AG20443 (cell line): ENCODE measurements around the gene DPM2.

ENCODE experiments used
- DNase-seq: peaks from one replicate; pipeline ENCODE4 v3.0.0; 2012; ENCODE audit warnings: low spot score, mixed read lengths

Gene DPM2

DNA sequence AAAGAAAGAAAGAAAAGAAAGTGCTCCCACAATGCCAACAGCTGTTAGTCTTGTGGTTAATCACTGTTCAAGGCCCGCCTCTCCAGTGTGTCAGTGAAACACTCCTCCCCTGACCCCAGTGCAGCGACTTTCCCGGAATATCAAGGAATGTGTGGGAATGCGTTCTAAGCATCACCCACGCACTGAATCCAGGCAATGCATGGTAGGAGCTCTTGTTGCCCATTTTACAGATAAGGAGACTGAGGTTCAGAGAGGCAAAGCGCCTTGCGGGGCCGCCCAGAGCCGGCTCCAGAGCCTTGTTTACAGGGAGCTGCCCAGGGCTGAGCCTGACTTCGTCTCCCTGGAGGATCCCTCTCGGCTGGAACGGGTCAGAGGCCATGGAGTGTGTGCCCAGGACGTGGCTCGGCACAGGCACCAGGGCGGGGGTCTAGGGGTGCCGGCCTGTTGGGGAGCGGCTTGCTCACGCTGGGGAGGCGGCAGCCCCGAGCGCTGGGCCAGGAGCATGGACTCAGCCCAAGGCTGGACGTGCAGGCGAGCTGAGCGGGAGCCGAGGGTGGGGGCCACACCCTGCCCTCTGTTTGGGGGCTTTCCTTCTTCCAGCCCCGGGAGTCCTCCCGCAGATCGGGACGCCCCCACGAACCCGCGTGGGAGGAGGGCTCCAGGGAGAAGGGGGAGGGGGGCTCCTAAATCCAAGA, 39.1 kb downstream of the DPM2 start:
- peak; percentile 82 for DNase-seq

DNA sequence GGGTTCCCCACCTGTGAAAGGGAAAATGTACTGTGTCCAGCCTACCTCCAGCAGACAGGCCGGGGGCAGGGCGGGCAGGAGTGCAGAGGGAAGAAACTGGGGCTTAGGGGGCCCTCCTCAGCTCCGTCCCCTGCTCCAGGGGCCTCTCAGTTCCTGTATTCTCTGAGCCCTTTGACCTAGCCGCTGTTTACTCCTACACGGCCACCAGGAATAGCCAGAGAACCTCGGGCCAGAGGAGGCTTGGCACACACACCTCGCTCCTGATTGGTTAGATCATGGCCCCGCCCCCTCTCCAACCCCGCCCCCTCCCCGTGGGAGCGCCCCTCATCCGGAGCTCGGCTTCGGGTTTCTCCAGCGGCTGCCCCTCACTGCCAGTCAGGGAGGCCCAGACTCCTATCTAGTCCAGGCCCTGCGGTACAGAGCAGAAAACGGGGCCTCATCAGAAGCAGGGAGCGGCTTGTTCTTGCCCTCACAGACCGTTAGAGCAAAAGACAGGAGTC, 40.4 kb downstream of the DPM2 start:
- peak; percentile 91 for DNase-seq

DNA sequence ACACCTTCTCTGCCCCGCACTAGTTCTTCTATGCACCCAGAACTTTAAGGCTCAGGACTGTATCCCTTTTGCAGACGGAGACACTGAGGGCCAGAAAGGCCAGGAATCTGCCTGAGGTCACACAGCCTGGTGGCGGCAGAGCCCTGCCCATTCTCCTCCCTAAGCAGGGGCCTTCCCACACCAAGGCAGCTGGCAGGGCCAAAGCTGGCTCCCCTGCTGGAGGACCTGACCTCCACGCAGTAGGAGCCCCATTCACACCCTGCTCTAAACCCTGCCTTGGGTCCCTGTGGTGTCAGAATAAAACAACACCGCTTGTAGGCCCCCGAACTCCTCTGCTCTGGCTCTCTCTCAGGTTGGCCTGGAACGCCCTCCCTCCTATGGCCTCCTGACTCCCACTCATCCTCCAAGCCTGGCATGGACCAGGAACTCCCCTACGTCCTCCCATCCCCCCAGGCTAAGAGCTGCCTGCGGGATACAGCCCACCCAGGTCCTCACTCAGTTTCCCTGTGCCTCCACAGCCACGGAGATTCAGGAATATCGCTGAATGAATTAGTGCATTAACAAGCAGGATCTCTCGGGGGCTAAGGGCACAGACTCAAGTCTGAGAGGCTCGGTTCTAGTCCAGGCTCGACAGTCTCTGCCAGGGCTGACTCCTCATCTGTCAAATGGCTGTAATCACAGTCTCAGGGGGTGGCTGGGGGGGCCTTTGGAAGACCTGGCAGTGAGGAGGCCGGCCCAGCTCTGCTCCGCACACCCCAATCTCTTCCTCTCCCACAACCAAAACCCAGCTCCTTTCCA, 41.1 kb downstream of the DPM2 start:
- no peak for DNase-seq

DNA sequence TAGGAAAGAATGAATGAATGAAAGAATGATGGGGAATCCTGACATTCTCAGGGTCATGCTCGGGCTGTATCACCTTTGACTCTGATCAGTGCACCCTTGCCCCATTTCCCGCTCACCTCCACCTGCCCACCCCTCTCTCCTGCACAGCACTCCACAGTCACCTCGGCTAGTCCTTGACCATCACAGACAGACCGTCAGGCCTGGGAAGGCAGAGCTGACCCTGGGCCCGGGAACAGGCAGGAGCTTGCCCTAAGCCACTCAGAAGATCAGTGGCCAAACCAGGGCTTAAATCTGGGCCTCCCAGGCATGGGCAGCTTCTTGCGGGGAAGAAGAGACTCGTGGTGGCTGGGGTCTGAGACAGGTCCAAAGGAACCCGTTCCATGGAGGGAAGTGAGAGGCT, 41.8 kb downstream of the DPM2 start:
- no peak for DNase-seq

DNA sequence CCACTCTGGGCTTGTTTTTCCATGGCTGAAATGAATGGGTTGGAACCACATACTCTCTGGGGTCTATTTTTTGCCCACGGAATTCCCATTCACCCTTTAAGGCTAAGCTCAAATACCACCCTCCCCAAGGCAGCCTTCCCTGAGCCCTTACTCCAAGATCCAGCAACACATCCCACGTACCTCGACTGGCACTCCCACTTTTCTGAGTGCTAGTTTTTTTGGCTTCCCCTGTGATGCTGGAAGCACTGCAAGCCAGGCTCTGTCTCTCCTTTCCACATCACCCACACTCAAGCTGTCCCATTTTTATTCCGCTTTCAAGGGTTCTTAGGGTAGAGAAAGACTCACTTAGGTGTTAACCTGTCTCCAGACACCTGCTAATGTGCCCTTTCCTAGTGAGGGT, 44.3 kb downstream of the DPM2 start:
- DNase-seq: no peak

DNA sequence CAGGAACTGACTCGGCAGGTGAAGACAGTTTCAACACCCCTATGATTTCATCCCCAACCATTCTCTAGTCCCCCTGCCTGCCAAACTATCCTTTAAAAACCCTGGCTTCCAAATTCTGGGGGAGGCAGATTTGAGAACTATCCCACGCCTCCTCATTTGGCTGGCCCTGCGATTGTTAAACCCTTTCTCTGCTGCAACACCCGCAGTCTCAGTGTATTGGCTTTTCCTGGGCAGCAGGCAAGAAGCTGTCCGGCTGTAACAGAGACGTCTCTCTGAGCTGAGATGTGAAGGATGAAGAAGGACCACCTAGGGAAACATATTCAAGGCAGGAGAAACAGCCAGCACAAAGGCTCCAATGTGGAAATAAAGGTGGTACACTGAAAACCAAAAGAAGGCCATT, 44.8 kb downstream of the DPM2 start:
- no peak for DNase-seq

DNA sequence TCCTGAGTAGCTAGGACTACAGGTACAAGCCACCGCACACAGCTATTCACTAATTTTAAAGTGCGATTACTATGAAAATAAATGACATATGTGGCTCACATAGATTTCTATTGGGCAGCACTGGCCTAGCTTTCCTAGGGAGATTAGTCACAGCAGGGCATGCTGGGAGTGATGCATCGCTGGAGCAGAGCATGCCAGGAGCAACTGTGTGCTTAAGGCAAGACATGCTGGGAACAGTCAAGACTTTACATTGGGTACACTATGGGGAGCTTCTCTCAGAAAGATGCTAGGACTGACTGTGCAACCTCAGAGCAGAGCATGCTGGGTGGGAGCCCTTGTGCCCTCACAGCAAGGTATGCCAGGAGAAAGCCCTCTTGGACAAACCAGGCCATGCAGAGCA, 47.6 kb downstream of the DPM2 start:
- DNase-seq: no peak

DNA sequence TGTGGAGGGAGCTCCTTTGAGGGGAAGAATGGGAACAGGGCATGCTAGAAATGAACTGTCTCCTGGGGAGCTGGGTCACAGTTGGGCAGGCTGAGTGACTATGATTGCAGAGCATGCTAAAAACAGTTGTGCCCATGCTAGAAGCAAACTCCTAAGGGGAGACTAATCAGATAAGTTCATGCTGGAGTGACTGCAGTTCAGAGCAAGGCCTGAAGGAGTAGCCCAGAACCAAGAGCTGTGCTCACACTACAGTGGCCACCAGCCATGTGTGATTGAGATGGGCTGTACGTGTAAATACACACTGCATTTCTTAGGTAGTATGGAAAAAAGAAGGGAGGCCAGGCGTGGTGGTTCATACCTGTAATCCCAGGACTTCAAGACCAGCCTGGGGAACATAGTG, 49.9 kb downstream of the DPM2 start:
- DNase-seq: no peak

DNA sequence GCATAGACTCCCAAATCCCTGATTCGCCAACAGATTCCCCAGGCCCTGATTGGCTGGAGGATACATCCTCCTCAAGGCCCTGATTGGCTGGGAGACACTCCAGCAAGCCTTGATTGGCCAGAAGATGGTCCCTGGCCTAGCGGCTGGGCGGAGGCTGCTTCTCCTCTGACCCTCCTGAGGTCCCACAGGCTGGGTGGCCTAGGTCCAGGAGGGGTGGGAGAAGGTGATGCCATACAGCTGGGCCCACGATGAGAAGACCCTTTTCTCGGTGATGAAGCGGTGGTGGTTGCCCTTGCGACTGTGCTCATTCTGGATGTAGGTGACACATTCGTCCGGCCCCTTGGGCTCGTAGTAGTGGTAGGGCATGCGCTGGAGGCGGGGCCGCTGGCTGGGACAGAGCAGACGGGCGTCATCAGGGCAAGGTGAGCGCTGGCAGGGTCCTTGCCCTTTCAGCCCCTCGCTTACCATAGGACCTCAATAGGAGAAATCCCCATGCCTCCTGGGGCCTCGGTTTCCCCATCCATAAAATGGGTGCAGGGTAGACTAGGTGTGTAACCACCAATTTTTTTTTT, 51.2 kb downstream of the DPM2 start:
- DNase-seq: peak; percentile 46

DNA sequence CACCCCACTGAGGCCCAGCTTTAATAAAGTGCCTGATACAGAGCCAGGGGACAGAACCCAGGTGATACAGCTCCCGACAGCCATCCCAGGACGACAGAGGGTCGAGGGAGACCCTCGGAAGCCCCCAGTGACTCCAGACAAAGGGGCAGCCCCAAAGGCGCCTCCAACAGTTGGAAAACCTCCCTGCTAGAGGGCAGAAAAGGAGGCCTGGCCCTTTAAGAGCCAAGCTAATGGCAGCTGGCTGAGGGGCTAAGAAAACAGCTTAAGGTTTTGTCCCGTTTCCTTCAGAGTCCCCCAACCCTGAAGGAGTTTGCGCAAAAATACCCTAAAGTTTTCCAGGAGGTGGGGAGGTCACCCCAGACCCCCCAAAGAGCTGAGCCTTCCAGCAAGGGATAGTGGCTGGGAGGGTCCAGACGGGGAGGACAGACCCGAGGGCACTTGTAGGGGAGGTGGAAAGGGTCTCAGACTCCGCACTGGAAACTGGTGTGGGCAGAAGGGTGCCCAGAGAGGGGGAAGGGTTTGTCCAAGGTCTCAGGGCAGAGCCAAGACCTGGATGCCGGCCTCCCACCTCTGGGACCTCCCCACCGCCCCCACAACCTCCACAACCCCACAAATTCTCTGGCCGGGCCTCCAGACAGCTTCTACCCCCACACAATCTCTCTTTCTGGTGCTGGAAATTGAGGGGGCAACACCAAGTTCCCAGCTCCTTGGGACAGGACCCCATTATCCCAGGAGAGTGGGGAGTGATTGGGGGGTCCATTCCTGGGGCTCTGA, 52.0 kb downstream of the DPM2 start:
- no peak for DNase-seq
